GM12878 (cell line): ENCODE results near the gene SNN. TPM values are rescaled to one million over a fixed set of nuclear protein-coding genes. Genes with fewer than 3 reads are reported as not detected.

Experiments used
- ATAC-seq: fragments of 200-7000 bp; cut with Tn5 transposase; 3 replicates; pipeline ENCODE4 v1.9.1; 2020; ENCODE audit warnings: mild to moderate bottlenecking, moderate library complexity
- BruUV-seq: library from RNA; stranded (reverse); fragments of 400-500 nt; replicated peaks from 2 replicates; lab custom pipeline; 2021; lab: Mats Ljungman, UMichigan
- CTCF ChIA-PET: fragments of 300-600 bp; sonication (Branson Sonifier 250); formaldehyde crosslinking; extraction: SDS; loops from one replicate; lab custom pipeline; 2021; ENCODE audit warnings: inconsistent platforms; lab: Yijun Ruan, JAX
- POLR2A ChIA-PET: fragments of 350-600 bp; formaldehyde crosslinking; extraction: SDS; loops from one replicate; lab custom pipeline; 2021; ENCODE audit warnings: inconsistent platforms; lab: Charles Lee
- RAD21 ChIA-PET: fragments of 300-600 bp; sonication (Branson Sonifier 250); formaldehyde crosslinking; loops from one replicate; lab custom pipeline; 2023; ENCODE audit warnings: antibody characterized with exemption; ENCODE audit not compliant: unreplicated experiment; lab: Charles Lee
- SMC1A ChIA-PET: fragments of 300-600 bp; sonication (Branson Sonifier 250); formaldehyde crosslinking; loops from one replicate; lab custom pipeline; 2023; ENCODE audit not compliant: unreplicated experiment, uncharacterized antibody; lab: Charles Lee
- DNase-seq: peaks from one replicate; pipeline ENCODE4 v3.0.0-alpha.2; 2011; ENCODE audit warnings: low read depth, low spot score
- FAIRE-seq: peaks from 3 replicates; lab custom pipeline; 2011; peaks lifted over from hg19 to GRCh38; lab: Jason Lieb, UNC
- H2AFZ ChIP-seq: 2 replicates; pipeline ENCODE4 v1.6.0; 2011; ENCODE audit warnings: low read depth, low read length, control low read depth; ENCODE audit not compliant: control insufficient read depth
- H3K27ac ChIP-seq: 2 replicates; pipeline ENCODE4 v1.5.1; 2011; ENCODE audit warnings: control low read depth; ENCODE audit not compliant: control insufficient read depth, insufficient read depth
- H3K27me3 ChIP-seq, 2 experiments: replicated peaks in 1 of 2; 2 replicates each; pipeline versions ENCODE4 v1.6.0 to v1.6.1; 2011; ENCODE audit warnings: low read length in 1 of 2; ENCODE audit not compliant: control insufficient read depth in 2 of 2, insufficient read depth in 2 of 2
- H3K36me3 ChIP-seq, 2 experiments: 2 replicates each; pipeline ENCODE4 v1.5.1; 2011; ENCODE audit warnings: low read length in 1 of 2; ENCODE audit not compliant: control insufficient read depth in 2 of 2, insufficient read depth in 2 of 2
- H3K4me1 ChIP-seq: 2 replicates; pipeline ENCODE4 v1.6.1; 2011; ENCODE audit warnings: mild to moderate bottlenecking, low read length, moderate library complexity, mixed read lengths; ENCODE audit not compliant: control insufficient read depth, insufficient read depth
- H3K4me2 ChIP-seq: 2 replicates; pipeline ENCODE4 v1.6.0; 2011; ENCODE audit warnings: control low read depth; ENCODE audit not compliant: control insufficient read depth, insufficient read depth
- H3K4me3 ChIP-seq: fragments of 200-600 bp; sonication (generic); 2 replicates; pipeline ENCODE4 v1.5.1; 2016
- H3K79me2 ChIP-seq: 2 replicates; pipeline ENCODE4 v1.6.0; 2011; ENCODE audit warnings: low read length; ENCODE audit not compliant: control insufficient read depth, insufficient read depth
- H3K9ac ChIP-seq: 2 replicates; pipeline ENCODE4 v1.8.0; 2011; ENCODE audit warnings: low read length, control low read depth, mixed read lengths; ENCODE audit not compliant: control insufficient read depth, insufficient read depth
- H3K9me3 ChIP-seq: replicated peaks from 3 replicates; pipeline ENCODE4 v1.5.1; 2011; ENCODE audit warnings: mild to moderate bottlenecking, low read length; ENCODE audit not compliant: control insufficient read depth, insufficient read depth
- H4K20me1 ChIP-seq: 2 replicates; pipeline ENCODE4 v1.6.0; 2011; ENCODE audit not compliant: control insufficient read depth, insufficient read depth
- KDM1A ChIP-seq: fragments of 200-600 bp; sonication (generic); IDR thresholded peaks from 2 replicates; pipeline ENCODE4 v1.6.1; 2016; ENCODE audit warnings: borderline replicate concordance
- MXI1 ChIP-seq: fragments of 150-350 bp; IDR thresholded peaks from 2 replicates; pipeline ENCODE4 v1.6.1; 2011; ENCODE audit warnings: low read depth, mild to moderate bottlenecking, inconsistent platforms, low read length, improper control_type of control experiment
- PAX5 ChIP-seq: IDR thresholded peaks from 2 replicates; pipeline ENCODE4 v1.6.1; 2011; ENCODE audit warnings: low read depth, low read length, borderline replicate concordance
- RAD21 ChIP-seq: IDR thresholded peaks from 2 replicates; pipeline ENCODE4 v1.6.1; 2011; ENCODE audit warnings: mild to moderate bottlenecking, low read depth, low read length, moderate library complexity; ENCODE audit not compliant: insufficient read depth
- RAD51 ChIP-seq: fragments of 450-650 bp; IDR thresholded peaks from 2 replicates; pipeline ENCODE4 v1.6.1; 2016; ENCODE audit warnings: moderate library complexity, mild to moderate bottlenecking, inconsistent platforms
- SIN3A ChIP-seq: IDR thresholded peaks from 2 replicates; pipeline ENCODE4 v1.6.1; 2012; ENCODE audit warnings: low read depth, low read length, improper control_type of control experiment
- SRF ChIP-seq, 2 experiments: IDR thresholded peaks; 2 replicates each; pipeline ENCODE4 v1.6.1; 2011; ENCODE audit warnings: low read depth in 2 of 2, low read length in 2 of 2, mild to moderate bottlenecking in 1 of 2, moderate library complexity in 1 of 2
- STAT1 ChIP-seq: fragments of 450-650 bp; conservative IDR thresholded peaks from 2 replicates; pipeline ENCODE4 v1.6.1; 2014; ENCODE audit warnings: antibody characterized with exemption, mild to moderate bottlenecking
- YY1 ChIP-seq: IDR thresholded peaks from 2 replicates; pipeline ENCODE4 v1.6.1; 2011; ENCODE audit warnings: low read depth, mild to moderate bottlenecking, low read length
- WGBS: methylation state at CpG from one replicate; pipeline ENCODE4 v1.1.6; 2016; ENCODE audit warnings: low lambda C conversion rate; ENCODE audit not compliant: insufficient replicate concordance, insufficient coverage; ENCODE audit errors: missing lambda C conversion rate; 5-methylcytosine and 5-hydroxymethylcytosine counted together
- in situ Hi-C: fragments of 300-500 bp; cut with MboI; formaldehyde crosslinking; loops from 9 replicates; pipeline ENCODE4 v1.14.3; 2018; ENCODE audit warnings: mixed read lengths
- intact Hi-C: fragments of 100-400 bp; cut with micrococcal nuclease; formaldehyde crosslinking; loops from one replicate; pipeline ENCODE4 v1.14.2; 2022; ENCODE audit not compliant: unreplicated experiment
- polyA plus RNA-seq, 11 experiments: library from polyadenylated mRNA; depleted of rRNA in 4 of 11; unstranded in 6 of 11; stranded (reverse) in 5 of 11; fragments of >200 nt; fragmentation: Nextera tagmentation in 4 of 11; fragmentation: Illumina TruSeq in 1 of 11; extraction: Ambion mirVana in 4 of 11; extraction: Trizol in 1 of 11; gene quantifications; 1 replicate in 1 of 11; 2 replicates in 10 of 11; pipeline versions ENCODE4 v1.2.1 to v1.2.3, GENCODE V29; 2011 to 2016; ENCODE audit warnings: inconsistent platforms in 2 of 11, missing spikeins in 2 of 11, low read depth in 1 of 11
- total RNA-seq, 4 experiments: library from RNA; depleted of rRNA in 3 of 4; stranded (reverse); fragments of >200 nt in 3 of 4; fragmentation: Illumina TruSeq in 1 of 4; extraction: Trizol in 1 of 4; gene quantifications; 2 replicates each; pipeline versions ENCODE4 v1.2.1 to v1.2.3, GENCODE V29; 2013 to 2021
- TF ChIP-seq, protein P1 (sequence below): fragments of 450-650 bp; IDR thresholded peaks from 2 replicates; pipeline ENCODE4 v1.6.1; 2017; ENCODE audit warnings: antibody characterized with exemption, mild to moderate bottlenecking, moderate library complexity
- TF ChIP-seq, protein P2 (sequence below): IDR thresholded peaks from 2 replicates; pipeline ENCODE4 v1.6.1; 2012; ENCODE audit warnings: low read depth, low read length, improper control_type of control experiment
- TF ChIP-seq, protein P3 (sequence below): fragments of 150-350 bp; IDR thresholded peaks from 2 replicates; pipeline ENCODE4 v1.6.1; 2014; ENCODE audit warnings: mild to moderate bottlenecking, low read depth, low read length
- TF ChIP-seq, protein P4 (sequence below), 3 experiments: IDR thresholded peaks in 2 of 3; conservative IDR thresholded peaks in 1 of 3; 2 replicates each; pipeline ENCODE4 v1.5.1; 2011; ENCODE audit warnings: low read depth in 3 of 3, low read length in 3 of 3, mild to moderate bottlenecking in 3 of 3, control low read depth in 2 of 3, moderate library complexity in 2 of 3, inconsistent platforms in 1 of 3, mixed read lengths in 1 of 3; ENCODE audit not compliant: control insufficient read depth in 2 of 3, insufficient read depth in 1 of 3; ENCODE audit errors: extremely low read depth in 1 of 3

Gene SNN
- total and polyA plus RNA-seq, 10 of the 15 experiments (the other 5 are each of a cell fraction or from before 2014, with no cell fraction given): 2.2 to 43.4 (median 27.8) TPM

DNA sequence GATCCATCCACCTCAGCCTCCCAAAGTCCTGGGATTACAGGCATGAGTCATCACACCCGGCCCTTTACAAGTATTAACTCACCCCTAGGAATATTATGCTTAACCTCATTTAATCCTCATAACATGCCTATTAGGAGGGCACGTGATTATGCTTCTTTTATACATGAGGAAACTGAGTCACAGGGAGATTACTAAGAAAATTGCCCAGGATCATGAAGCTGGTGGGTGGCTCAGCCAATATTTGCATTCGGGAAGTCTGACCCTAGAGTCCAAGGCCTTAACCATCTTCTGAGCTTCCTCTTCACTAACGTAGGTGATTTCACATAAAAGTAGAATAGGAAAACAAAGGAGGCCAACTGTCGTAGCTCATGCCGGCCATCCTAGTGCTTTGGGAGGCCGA, 19.0 kb upstream of the SNN start (continued):
- TF ChIP-seq, protein P1, sequence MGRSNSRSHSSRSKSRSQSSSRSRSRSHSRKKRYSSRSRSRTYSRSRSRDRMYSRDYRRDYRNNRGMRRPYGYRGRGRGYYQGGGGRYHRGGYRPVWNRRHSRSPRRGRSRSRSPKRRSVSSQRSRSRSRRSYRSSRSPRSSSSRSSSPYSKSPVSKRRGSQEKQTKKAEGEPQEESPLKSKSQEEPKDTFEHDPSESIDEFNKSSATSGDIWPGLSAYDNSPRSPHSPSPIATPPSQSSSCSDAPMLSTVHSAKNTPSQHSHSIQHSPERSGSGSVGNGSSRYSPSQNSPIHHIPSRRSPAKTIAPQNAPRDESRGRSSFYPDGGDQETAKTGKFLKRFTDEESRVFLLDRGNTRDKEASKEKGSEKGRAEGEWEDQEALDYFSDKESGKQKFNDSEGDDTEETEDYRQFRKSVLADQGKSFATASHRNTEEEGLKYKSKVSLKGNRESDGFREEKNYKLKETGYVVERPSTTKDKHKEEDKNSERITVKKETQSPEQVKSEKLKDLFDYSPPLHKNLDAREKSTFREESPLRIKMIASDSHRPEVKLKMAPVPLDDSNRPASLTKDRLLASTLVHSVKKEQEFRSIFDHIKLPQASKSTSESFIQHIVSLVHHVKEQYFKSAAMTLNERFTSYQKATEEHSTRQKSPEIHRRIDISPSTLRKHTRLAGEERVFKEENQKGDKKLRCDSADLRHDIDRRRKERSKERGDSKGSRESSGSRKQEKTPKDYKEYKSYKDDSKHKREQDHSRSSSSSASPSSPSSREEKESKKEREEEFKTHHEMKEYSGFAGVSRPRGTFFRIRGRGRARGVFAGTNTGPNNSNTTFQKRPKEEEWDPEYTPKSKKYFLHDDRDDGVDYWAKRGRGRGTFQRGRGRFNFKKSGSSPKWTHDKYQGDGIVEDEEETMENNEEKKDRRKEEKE: no peak
- TF ChIP-seq KDM1A (no peak), PAX5 (no peak), STAT1 (no peak)

DNA sequence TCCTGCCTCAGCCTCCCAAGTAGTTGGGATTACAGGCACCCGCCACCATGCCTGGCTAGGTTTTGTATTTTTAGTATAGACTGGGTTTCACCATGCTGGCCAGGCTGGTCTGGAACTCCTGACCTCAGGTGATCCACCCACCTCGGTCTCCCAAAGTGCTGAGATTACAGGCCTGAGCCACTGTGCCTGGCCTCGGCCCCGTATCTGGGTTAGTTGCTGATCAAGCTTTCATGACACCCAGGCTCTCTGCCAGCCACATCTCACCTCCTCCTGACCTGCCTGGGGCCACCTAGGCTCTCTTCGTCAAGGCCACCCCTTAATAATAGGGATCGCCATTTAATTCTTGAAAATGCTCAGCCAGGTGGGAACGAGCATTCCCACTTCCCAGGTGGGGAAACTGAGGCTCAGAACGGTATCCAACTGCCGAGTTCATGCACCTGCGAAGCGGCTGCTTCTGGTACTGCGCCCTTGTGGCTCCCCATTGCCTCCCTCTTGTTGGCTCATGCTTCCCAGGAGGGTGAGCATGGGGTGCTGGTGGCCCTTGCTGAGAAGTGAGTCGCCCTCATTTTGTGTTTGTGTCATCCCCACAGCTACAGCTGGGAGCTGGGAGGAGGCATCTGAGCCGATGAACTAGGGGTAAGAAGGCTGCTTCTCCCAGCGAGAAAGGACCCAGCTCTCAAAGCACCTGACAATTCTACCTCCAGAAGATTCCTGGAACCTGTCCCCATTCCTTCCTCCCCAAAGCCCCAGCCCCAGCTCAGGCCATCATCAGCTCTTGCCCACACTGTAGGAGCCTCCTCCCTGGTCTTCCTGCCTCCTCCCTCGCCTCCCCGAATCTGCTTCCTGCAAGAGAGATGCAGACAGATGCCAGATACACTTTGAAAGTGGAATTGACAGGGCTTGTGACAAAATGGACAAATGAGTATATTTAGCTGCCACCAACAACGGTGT, 17.3 kb upstream of the SNN start:
- BruUV-seq: no TSS peak
- intact Hi-C loops (no loop called here), in situ Hi-C loops (loop anchor here (25.0 kb wide), 1 partner anchor 689 kb away; no protein-coding TSS in a partner anchor)
- no peak overlapping the region for H3K4me2 ChIP-seq
- no peaks in the 10 kb centered on the region for H3K27me3 ChIP-seq
- FAIRE-seq: no peak
- peaks cover 7% of the 10 kb centered on the region for H3K4me1 ChIP-seq
- RAD21 ChIA-PET: interaction anchor here (0.9 kb wide), 1 partner anchor 33 kb away, joined by 3 read pairs; no protein-coding TSS in a partner anchor
- no peaks in the 10 kb centered on the region for H3K9me3 ChIP-seq
- SMC1A ChIA-PET: interaction anchor here (0.9 to 1.4 kb wide), 3 partner anchors 38 to 244 kb away, joined by 3 to 5 read pairs (median 3); no protein-coding TSS in a partner anchor
- H3K9ac ChIP-seq: no peak overlapping the region
- ATAC-seq: no peak
- DNase-seq: no peak
- H3K36me3 ChIP-seq: no peaks in the 10 kb centered on the region
- no peaks in the 10 kb centered on the region for H3K79me2 ChIP-seq
- H3K4me3 ChIP-seq: no peak overlapping the region
- no peak overlapping the region; the same call in 1 of the 2 replicates for H2AFZ ChIP-seq
- POLR2A ChIA-PET: interaction anchor here (0.6 kb wide), 1 partner anchor 408 kb away, joined by 3 read pairs; no protein-coding TSS in a partner anchor
- no peaks in the 10 kb centered on the region for H4K20me1 ChIP-seq
- H3K27ac ChIP-seq: no peak overlapping the region
- CTCF ChIA-PET: interaction anchor here (0.6 to 1.3 kb wide), 3 partner anchors 63 to 119 kb away, joined by 3 read pairs; no protein-coding TSS in a partner anchor
- WGBS: 54% methylated on average over 18 of the region's 18 CpGs
- TF ChIP-seq, protein P2, sequence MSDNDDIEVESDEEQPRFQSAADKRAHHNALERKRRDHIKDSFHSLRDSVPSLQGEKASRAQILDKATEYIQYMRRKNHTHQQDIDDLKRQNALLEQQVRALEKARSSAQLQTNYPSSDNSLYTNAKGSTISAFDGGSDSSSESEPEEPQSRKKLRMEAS: no peak
- TF ChIP-seq RAD51 (no peak), RAD21 (no peak), MXI1 (no peak), YY1 (no peak), SRF (IDR thresholded peaks at IDR 0.05; ENCODE audit: low read depth in 2 of 2, low read length in 2 of 2) (no peak), PAX5 (no peak), SIN3A (no peak)
- TF ChIP-seq, protein P3, sequence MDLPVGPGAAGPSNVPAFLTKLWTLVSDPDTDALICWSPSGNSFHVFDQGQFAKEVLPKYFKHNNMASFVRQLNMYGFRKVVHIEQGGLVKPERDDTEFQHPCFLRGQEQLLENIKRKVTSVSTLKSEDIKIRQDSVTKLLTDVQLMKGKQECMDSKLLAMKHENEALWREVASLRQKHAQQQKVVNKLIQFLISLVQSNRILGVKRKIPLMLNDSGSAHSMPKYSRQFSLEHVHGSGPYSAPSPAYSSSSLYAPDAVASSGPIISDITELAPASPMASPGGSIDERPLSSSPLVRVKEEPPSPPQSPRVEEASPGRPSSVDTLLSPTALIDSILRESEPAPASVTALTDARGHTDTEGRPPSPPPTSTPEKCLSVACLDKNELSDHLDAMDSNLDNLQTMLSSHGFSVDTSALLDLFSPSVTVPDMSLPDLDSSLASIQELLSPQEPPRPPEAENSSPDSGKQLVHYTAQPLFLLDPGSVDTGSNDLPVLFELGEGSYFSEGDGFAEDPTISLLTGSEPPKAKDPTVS: no peak
- TF ChIP-seq, protein P4, sequence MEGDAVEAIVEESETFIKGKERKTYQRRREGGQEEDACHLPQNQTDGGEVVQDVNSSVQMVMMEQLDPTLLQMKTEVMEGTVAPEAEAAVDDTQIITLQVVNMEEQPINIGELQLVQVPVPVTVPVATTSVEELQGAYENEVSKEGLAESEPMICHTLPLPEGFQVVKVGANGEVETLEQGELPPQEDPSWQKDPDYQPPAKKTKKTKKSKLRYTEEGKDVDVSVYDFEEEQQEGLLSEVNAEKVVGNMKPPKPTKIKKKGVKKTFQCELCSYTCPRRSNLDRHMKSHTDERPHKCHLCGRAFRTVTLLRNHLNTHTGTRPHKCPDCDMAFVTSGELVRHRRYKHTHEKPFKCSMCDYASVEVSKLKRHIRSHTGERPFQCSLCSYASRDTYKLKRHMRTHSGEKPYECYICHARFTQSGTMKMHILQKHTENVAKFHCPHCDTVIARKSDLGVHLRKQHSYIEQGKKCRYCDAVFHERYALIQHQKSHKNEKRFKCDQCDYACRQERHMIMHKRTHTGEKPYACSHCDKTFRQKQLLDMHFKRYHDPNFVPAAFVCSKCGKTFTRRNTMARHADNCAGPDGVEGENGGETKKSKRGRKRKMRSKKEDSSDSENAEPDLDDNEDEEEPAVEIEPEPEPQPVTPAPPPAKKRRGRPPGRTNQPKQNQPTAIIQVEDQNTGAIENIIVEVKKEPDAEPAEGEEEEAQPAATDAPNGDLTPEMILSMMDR (IDR thresholded peaks at IDR 0.05 in 2 of 3, conservative IDR thresholded peaks at IDR 0.05 in 1 of 3; ENCODE audit: control insufficient read depth in 2 of 3, extremely low read depth in 1 of 3, insufficient read depth in 1 of 3, low read depth in 3 of 3, low read length in 3 of 3): no peak
